GM21390 (cell line): ENCODE measurements around the gene FSCN2.
"Not testable (repeated sequence)": the region's sequence is repeated elsewhere in the genome, so short reads cannot be mapped to it uniquely, and the experiment has no call there.

ENCODE experiments used
- ATAC-seq: cut with Tn5 transposase; IDR thresholded peaks from one replicate; pipeline ENCODE4 v1.9.1; 2021; ENCODE audit not compliant: unreplicated experiment

FSCN2 gene

GRCh38 chr17:81524039-81524864 lies 3.9 kb upstream of the FSCN2 start:
- no peak for ATAC-seq

- no peak for ATAC-seq
Measured at GRCh38 chr17:81524865-81525159, 3.4 kb upstream of the FSCN2 start.

GRCh38 chr17:81526662-81527571 lies 1.3 kb upstream of the FSCN2 start:
- no peak for ATAC-seq

- ATAC-seq, result no peak
Measured at GRCh38 chr17:81528384-81528650, 140 bp downstream of the FSCN2 start.

- no peak for ATAC-seq
Measured at GRCh38 chr17:81528651-81529436, 667 bp downstream of the FSCN2 start.

GRCh38 chr17:81529437-81529803 lies 1.2 kb downstream of the FSCN2 start:
- no peak for ATAC-seq

GRCh38 chr17:81531013-81531412 lies 2.8 kb downstream of the FSCN2 start:
- not testable (repeated sequence) for ATAC-seq

GRCh38 chr17:81531998-81532404 lies 3.8 kb downstream of the FSCN2 start:
- not testable (repeated sequence) for ATAC-seq

- no peak for ATAC-seq
Measured at GRCh38 chr17:81532490-81533287, 4.5 kb downstream of the FSCN2 start.

GRCh38 chr17:81533339-81534141 lies 5.4 kb downstream of the FSCN2 start:
- no peak for ATAC-seq

GRCh38 chr17:81534157-81535006 lies 6.2 kb downstream of the FSCN2 start:
- no peak for ATAC-seq

- ATAC-seq, result no peak
Measured at GRCh38 chr17:81535007-81535328, 6.8 kb downstream of the FSCN2 start.

- no peak for ATAC-seq
Measured at GRCh38 chr17:81535480-81536298, 7.5 kb downstream of the FSCN2 start.

- ATAC-seq, result no peak
Measured at GRCh38 chr17:81536299-81537290, 8.4 kb downstream of the FSCN2 start.

GRCh38 chr17:81537343-81537855 lies 9.2 kb downstream of the FSCN2 start:
- ATAC-seq, result no peak

- no peak for ATAC-seq
Measured at GRCh38 chr17:81537856-81538555, 9.8 kb downstream of the FSCN2 start.
